HG03520 (cell line): ENCODE results near the gene LRRC47.

ENCODE experiments used
- ATAC-seq: cut with Tn5 transposase; IDR thresholded peaks from one replicate; pipeline ENCODE4 v1.9.1; 2021; ENCODE audit warnings: mild to moderate bottlenecking, moderate library complexity; ENCODE audit not compliant: unreplicated experiment

LRRC47 gene

DNA sequence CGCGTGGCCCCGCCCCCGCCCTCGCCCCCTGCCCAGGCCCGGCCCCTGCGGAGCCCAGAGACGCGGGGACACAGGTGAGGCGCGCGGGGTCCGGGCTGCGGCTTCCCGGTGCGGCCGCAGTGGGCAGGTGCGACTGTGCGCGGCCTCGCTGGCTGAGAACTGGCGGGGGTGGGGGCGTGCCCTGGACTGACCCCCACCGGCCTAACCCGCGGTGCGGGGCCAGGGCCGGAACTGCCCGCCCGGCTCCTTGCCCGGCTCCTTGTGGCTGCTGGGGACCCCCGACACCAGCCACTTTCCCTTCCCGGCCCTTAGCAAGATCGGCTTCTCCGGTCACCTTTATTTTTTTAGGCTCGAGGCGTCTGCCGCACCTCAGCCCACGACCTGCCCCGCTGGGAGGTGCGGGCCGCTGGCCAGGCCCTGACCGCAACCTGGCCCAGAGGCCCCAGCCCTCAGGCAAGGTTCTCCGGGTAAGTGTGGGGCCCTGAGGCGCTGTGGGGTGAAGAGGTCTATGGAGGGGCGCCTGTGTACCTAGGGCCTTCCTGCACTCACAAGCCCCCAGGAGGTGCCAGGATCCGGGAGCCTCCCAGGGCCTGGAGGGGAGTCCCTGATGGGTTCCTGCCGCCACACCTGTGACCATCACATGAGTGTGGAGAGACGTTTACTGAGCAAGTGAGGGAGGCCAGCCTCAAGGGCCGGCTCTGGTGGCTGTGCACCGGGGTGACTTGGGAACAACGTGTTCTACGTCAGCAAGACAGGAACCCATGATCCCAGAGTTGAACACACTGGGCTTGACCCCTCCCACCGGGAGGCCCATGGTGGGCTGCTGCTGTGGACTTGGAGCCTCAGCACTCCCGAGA lies 23.4 kb downstream of the LRRC47 start, which contains the start of gene SMIM1:
Gene SMIM1 (plus strand): TSS at position 35 of the 857 bp plus-strand sequence. CDS start 2,625 bp downstream, outside the sequence.
- ATAC-seq: no peak

- peak; percentile 43 for ATAC-seq
These were observed 24.1 kb downstream of the LRRC47 start for GRCh38 chr1:3772027-3772714.

- ATAC-seq: no peak
These were observed 24.9 kb downstream of the LRRC47 start for GRCh38 chr1:3771108-3772026.

DNA sequence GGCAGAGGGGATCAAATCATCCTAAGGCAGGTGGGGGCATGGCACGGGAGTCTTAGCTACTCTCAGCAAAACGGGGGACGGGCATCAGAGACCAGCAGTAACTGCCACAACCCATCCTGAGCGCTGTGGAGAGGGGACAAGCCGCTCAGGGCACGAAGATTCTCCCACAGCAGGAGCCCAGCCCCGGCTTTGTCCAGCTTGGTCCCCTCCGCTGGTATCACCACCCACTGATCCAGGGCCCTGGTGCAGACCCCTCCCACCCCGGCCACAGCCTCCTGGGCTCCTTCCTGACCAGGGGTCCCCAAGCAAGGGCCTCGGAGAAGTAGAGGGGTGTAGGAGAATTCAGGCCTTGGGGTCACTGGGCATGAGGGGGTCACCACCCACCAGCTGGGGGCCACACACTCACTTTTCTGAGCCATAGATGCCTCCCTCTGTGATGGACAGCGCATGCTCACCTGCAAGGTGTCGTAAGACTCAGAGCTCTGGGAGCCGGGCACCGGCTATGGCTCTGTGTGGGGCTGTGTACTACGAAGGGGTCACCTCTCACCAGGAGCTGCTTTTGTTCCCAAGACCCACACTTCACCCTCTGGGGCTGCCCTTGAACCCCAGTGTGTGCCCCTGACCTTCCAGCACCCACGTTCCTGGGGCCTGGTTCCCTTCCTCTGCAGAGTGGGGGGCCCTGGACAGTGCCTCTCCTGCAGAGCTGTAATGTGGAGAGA lies 26.1 kb downstream of the LRRC47 start:
- no peak for ATAC-seq

GRCh38 chr1:3768811-3769390 lies 27.4 kb downstream of the LRRC47 start:
- no peak for ATAC-seq

DNA sequence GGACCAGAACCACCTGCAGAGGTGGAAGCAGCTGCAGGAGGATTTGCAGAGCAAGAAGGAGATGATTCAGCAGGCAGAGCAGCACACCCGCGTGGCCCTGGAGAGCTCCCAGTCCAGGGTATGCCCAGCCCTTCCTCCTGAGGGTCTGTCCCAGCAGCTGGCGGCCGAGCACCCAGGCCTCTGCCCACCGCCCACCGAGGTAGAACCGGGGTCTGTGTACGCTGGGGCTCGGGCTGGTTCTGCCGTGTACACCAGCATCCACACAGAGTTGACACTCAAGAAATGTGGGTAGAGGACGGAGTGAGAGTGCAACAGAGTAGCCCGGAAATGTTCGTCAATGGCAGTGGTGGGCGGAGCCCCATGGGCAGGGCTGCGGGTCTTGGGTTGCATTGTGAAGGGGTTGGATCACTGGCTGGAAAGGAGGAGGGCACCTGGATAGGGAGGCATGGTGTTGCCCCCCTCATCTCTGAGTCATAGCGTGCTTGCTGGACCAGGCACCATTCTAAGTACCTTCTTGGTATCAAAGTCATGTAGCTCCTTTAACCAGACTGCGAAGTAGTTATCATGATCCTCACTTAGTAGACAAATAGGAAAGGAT lies 28.9 kb downstream of the LRRC47 start:
- no peak for ATAC-seq

DNA sequence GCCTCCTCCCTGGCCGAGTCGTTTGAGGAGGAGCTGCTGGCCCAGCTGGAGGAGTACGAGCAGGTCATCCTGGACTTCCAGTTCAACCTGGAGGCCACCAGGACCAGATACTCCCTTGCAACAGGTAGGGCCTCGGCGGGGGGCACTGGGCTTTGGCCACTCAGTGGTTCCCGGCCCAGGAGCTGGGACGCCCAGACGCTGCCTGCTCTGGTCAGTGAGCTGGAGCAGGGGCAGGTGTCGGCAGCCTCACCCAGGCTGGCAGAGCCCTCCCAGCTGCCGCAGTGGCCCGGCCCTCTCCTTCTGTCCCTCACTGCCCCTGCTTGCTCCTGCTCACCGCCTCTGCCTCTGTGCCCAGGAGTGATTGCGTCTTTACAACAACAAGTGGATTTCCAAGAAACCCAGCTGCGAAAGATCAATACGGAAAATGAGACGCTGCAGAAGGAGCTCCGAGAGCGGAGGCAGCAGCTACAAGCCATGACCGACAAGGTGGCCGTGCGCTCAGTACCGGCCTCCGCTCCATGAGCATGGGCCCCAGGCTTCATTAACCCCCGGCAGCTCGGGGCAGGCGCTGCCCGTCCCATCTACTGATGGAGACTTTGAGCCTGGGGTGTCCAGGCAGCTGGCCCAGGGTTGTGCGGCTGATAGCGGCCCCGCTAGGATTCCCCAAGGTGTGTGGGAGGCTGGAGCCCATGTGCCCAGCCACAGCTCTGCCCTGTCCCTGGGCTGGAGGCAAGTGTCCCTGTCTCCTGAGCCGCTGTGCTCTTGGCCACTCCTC lies 32.8 kb downstream of the LRRC47 start:
- no peak for ATAC-seq

- ATAC-seq: no peak
These were observed 33.4 kb downstream of the LRRC47 start for GRCh38 chr1:3762873-3763228.

- no peak for ATAC-seq
These were observed 34.0 kb downstream of the LRRC47 start for GRCh38 chr1:3762151-3762872.

GRCh38 chr1:3761296-3762010 lies 34.8 kb downstream of the LRRC47 start:
- no peak for ATAC-seq

DNA sequence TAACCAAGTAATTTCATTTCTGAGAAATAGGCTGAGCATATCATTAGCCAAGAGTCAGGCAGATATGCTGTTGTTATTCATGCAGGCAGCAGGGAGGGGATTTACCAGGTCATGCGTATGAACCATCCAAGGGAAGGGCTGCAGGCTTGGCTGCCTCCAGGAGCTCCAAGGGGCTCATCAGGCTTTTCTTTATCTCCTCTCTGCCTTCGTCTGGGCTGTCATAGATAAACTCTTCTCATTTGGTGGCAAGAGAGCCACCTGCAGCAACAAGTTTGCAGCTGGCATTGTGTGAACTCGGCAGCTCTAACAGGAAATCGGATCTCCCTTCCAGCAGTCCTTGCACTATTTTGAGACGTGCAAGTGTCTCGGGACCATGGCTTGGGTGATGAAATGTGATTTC lies 36.5 kb downstream of the LRRC47 start:
- no peak for ATAC-seq

- ATAC-seq: no peak
These were observed 37.1 kb downstream of the LRRC47 start for GRCh38 chr1:3759164-3759563.

DNA sequence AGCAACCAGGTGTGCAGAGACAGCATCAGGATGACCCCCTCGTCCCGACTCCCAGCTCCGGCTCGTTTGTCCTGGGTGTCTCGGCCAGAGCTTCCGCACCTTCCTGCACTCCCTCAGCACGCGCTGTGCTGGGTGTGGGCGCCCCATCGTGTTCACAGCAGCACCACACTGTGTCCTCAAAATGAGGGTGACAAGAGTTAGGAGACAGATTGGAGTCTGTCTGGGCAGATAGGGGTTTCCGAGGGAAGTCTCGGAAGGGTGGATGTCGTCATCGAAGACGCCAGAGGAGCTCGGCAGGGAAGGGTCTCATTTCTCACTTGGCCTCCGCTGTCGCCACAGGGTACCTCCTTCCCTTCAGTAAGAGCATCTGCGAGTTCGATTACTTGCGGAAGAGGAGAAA lies 39.9 kb downstream of the LRRC47 start:
- no peak for ATAC-seq

DNA sequence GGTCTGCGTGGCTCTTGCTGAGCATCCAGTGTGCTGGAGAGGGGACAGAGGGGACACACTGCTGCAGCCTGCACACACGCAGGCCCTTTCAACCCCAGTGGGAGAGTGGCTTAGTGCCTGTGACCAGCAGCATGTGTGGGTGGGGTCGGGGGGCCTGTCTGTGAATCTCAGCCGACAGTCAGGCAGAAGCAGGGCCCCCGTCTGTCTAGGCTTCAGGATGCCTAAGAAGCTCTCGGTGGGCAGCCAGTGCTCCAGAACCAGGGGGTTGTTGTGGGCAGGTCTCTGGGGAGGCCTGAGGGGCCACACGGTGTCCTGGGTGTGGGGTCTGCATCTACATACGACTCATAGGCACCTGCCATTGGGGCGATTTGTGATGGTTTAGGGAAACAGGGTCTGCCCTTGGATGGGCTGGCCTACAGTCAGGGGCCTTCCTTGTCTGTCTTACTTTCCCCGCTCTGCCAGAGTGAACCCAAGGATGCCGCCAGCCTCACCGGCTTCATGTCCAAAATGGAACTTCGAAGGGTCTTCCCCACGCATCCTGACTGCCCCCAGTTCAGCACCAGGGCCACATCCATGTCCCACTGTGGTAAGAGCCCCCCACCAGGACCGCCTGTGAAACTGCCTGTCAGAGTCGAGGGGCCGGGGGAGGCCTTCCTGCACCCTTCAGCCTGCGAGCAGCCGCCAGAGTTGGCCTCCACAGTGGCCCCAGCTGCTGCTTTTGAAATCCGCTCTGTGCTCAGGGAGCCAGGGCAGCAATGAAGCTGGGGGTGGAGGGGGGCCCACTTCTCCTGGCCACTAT lies 42.4 kb downstream of the LRRC47 start:
- ATAC-seq: no peak

- ATAC-seq: no peak
These were observed 43.8 kb downstream of the LRRC47 start, which contains the start of gene CCDC27 for GRCh38 chr1:3752400-3752945. Gene CCDC27, plus strand, starts transcription at chr1:3752450. Its CDS starts 32 bp downstream, at chr1:3752482.

GRCh38 chr1:3750741-3751140 lies 45.6 kb downstream of the LRRC47 start:
- ATAC-seq: no peak
